Activated CD4-positive, alpha-beta T cell treated with anti-CD3 and anti-CD28 coated beads, Interleukin-2, amount 50 U/mL, for 16 hours (primary cell): ENCODE results near the gene PLGLB1.
"Not testable (repeated sequence)": the region's sequence is repeated elsewhere in the genome, so short reads cannot be mapped to it uniquely, and the experiment has no call there.

Experiments
- DNase-seq: peaks from one replicate; pipeline ENCODE4 v3.0.0-alpha.2; 2020

The PLGLB1 gene

DNA sequence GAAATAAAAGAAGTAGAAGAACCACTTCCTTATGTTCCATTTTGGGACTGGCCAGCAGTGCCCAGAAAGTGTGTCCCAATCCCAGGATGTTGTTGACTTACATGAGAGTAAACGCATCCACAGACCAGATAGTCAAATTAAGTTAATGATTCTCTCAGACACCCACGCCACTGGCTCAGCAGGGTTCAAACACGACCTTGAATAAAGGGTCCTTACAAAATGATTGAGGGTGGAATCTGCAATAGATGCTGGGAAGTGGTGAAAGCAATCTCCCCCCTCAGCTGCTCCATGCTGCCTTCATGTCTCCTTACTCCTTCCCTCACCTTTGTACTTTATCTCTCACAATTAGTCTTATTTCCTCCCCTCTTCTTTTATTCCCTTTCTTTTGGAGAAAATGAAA is at the start of gene PLGLB1:
Gene PLGLB1 (minus strand): TSS at position 101 of the 400 bp plus-strand sequence. CDS start 61 bp downstream, at position 40.
- not testable (repeated sequence) for DNase-seq

DNA sequence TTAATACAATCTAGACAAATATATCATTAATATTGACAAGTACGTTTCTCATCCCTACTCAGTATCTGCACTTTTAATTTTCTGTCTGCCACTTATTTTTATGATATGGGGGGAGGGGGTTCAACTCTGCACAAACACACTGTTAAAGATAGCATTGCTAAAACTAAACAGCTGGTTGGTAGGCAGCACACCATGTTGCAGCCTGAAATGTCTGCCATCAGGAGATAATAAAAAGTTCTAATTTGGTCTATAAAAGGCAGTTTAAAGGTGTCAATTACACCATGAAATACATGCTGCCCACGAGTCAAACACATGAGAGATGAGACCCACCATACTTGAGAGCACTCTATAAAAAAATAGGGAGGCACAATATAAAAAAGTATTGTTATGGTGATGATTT is 42.7 kb upstream of the PLGLB1 start:
- DNase-seq = not testable (repeated sequence)

DNA sequence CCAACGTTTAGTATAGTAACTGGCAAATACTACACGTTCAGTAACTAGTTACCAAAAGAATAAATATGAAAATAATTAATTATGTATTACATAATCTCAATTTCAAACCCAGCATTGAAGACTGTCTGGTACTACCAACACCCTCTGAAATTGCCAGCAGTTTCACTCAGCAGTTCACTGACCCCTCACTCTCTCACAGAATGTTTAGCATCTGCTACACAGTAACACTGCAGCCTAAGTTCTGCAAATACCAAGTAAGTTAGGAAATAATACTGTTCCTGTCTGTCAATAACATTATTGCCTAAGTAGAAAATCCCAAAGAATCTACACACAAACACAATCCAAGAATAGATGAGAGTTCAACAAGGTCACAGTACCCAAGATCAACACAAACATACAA is 41.8 kb upstream of the PLGLB1 start:
- not testable (repeated sequence) for DNase-seq

DNA sequence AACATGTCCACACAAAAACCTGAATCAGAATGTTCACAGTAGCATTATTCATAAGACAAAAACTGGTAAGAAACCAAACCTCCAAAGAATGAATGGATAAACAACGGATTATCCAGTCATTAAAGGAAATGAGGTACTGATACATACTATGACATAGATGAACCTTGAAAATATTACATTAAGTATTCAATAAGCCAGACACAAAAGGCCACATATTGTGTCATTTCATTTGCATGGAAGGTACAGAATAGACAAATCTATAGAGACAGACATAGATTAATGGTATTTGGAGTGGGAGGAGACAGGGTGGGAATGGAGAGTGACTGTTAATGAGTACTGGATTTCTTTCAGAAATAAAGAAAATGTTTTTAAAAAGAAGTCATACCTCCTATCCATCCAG is 39.9 kb upstream of the PLGLB1 start:
- not testable (repeated sequence) for DNase-seq

DNA sequence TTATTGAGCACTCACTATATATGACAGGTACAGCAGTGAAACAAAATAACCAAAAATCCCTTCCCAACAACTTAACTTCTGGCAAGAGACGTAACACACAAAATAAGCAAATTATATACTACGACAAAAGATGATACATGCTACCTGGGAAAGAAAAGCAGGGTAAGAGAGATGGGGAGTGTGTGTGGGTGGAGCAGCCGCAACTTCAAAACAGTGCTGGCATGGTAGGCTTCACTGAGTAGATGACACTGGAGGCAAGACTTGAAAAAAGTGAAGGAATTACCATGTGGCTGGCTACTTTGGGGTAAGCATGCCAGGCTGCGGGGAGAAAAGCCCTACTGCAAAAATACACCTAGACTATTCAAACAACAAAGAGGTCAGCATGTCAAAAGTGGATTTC is 36.0 kb upstream of the PLGLB1 start:
- not testable (repeated sequence) for DNase-seq

DNA sequence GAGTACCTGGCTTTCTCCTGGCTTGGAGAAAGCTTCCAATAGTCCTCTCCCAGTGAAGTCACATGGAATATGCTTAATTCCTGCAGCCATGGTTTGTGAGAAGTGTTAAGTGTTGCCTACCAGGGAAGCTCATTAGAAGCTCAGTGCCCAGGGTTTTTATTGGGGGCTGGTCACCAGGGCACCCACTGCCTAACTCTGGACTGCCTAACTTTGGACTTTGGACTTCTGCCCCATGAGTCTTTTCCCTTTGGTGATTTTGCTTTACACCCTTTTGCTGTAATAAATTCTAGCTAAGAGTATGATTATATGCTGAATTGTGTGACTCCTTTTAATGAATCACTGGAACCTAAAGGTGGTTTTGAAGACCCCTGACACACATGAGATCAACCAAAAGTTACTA is 35.2 kb upstream of the PLGLB1 start:
- DNase-seq = not testable (repeated sequence)

DNA sequence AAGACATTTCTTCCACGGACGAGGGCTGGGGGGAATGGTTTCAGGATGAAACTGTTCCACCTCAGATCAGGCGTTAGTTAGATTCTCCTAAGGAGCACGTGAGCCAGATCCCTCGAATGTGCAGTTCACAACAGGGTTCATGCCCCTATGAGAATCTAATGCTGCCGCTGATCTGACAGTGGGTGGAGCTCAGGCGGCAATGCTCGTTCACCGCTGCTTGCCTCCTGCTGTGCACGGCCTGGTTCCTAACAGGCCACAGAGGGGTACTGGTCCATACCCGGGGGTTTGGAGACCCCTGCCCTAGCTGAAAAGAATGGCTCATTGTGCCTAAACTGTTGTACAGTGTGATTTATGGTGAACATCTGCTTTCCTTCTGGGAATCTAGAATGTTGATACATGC is 34.8 kb upstream of the PLGLB1 start:
- not testable (repeated sequence) for DNase-seq

DNA sequence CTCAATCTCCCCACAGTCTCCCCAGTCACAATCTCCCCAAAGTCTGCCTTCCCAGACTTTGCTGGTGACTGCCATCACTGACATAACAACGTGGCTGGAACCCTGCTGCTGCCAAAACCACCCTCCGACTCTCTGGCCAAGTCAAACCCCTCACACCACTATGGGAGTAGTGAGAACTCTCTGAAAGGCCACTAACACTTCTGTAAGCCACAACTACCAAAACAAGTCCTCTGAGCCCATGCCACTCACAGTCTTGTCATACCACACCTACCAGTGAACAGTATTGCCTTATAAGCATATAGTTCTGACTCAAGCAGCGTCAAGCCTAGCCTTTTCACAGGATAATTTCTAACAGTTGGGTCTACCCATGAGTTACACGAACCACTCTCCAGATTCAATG is 32.7 kb upstream of the PLGLB1 start:
- not testable (repeated sequence) for DNase-seq

DNA sequence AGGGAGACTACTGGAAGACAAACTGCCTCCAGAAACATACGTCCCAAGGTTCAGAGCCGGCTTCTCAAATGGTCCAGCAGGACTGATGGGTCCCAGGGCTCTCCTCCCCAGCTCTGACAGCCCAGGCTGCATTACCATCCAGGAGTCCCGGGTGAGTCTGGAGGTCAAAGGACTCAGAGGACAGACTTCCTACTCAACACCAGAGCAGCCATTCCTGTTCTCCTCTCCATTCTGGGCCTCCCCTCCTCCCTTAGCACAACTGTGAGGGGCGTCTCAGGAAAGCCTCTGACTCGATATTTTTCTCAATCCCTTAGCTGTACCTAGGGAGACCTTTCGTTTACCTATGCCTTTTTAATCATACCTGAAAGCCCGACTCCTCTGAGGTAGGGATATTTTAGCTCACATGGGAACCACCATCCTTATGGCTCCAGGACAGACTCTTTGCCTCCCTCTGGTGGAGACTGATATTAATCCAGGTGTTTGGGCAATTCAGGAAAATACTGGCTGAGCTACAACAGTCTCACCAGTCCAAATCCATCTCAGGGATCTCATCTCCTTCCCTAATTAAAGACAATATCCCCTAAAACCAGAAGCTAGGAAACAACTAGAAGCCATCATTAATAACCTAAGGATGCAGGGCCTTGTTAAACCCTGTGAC is 19.8 kb upstream of the PLGLB1 start:
- DNase-seq = peak; percentile 31

DNA sequence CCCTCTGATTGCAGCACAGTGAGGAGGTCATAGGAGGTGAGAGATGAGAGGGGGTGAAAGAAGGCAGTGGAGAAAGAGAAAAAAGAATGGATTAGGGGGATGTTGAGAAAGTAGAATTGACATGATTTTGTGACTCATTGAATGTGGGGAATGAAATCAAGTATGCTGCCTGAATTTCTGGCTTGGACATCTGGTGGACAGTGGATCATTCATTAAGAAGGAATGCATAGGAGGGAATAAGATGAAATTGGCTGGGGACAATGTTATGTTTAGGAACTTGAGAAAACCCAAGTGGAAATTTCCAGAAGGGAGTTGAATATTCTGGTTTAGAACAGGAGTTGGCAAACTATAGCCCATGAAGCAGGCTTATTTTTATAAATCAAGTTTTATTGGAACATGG is 7.0 kb upstream of the PLGLB1 start:
- not testable (repeated sequence) for DNase-seq

DNA sequence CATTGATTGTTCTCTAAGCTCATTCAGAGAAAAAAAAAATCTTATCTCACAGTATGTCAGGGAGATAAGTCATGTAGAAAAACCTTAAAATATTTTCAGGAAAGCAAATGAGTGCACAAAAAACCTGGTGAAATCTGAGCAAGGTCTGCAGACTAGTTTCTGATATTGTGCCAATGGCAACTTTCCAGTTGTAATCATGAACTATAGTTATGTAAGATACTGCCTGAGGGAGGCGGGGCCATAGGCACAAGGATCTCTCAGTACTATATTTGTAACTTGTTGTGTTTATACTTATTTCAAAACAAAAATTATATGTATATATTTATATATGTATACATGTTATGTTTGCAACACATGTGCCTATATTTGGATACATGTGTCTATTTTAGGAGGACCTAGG is 5.2 kb upstream of the PLGLB1 start:
- DNase-seq = not testable (repeated sequence)

DNA sequence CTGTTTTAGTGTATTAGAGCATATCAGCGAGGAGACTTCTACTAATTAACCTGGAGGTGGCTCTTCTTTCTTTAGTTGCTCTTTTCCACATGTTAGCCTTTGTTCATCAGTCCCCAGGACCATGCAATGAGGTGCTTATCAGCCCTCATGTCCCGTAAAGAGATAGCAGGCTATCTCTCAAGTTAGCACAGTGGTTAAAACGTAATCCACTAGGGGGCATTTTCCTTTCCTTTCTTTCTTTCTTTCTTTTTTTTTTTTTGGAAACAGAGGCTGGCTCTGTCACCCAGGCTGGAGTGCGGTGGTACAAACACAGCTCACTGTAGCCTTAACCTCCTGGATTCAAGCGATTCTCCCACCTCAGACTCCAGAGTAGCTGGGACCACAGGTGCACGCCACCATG is 4.3 kb upstream of the PLGLB1 start:
- DNase-seq = not testable (repeated sequence)

DNA sequence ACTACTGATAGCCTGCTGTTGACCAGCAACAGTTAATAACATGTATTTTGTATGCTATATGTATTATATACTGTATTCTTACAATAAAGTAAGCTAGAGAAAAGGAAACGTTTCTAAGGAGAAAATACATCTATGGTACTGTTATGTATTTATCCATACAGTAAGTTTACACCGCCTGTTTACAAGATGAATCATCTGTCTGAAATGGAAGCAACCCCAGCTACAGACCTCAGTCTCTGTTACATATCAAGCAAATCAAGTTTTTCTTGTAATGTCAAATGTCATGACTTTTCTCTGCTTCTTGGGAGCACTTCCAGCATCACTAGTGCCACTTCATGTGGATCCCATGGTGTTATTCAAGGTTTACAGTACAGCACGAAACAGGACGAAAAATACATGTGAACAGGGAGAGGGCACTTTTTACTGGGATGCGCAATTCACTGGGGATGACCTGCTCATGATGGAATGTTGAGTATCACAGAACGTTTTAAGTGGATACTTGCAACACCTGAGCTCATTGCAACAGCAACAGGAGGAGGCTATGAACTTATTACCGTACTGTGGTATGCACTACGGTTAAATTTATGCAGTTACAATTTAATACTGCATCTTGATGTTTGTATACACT is 2.5 kb upstream of the PLGLB1 start:
- DNase-seq = not testable (repeated sequence)

DNA sequence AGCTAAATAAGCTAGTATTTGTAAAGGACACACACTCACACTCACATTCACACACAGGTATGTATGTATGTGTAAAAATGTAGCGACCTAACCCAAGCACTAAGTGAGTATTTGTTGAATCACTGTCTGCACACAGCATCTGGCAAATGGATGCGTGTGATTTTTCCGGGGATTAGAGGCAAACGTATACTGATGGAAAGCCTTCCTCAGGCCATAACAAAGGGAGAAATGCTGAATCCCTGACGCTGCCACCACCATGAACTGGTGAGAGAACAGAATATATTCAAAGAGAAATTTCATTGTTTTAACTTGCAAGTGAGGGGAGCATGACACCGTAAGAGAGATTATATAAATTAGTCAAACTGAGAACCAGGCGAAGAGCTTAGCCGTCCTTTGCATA is 601 bp downstream of the PLGLB1 start:
- DNase-seq = not testable (repeated sequence)

DNA sequence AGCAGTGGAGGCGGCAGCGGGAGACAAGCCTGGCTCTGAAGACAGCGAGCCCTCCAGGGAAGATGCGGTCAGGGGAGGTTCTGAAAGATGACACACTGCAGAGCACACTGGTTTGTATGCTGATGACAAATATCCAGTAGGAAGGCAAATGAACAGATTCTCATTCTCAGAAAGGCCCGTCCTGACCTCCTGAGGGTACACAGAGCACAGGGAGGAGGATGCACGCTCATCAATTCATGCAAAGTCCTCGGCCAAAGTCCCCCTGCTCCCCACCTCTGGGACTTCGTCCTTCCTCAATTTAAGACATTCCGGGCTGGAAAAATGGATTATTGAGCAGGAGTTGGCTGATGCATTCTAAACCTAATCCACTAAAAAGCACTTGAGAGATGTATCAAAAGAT is 2.6 kb downstream of the PLGLB1 start:
- DNase-seq = not testable (repeated sequence)

DNA sequence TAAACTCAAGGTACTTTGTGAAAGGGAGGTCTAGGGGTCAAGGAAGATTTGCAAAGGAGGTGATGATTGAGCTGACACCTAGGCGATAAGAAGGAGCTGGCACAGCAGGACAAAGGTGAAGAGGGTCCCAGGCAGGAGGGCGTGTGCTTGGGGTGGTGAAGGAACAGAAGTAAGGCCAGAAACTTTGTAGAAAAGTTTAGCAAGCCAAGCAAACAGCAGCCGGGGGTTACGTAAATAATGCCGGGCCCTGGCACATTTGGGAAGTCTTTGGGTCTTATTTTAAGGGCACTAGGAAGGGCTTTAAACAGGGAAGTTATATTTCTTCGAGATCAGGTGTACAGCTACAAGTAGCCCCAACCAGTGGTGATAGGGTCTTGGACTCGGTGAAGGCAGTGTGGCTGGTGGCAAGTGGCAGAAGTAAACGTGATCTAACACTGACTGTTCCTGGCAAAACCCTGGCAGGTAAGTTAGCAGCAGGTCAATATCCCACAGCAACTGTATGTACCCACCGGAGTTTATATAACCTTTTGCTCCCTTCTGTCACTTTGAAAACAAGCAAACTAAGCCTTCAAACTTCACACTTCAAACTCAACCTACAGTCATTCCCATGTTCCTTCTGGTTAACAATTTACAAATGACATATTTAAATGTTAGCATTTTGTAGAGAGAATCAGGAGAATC is 7.0 kb downstream of the PLGLB1 start:
- DNase-seq = not testable (repeated sequence)

DNA sequence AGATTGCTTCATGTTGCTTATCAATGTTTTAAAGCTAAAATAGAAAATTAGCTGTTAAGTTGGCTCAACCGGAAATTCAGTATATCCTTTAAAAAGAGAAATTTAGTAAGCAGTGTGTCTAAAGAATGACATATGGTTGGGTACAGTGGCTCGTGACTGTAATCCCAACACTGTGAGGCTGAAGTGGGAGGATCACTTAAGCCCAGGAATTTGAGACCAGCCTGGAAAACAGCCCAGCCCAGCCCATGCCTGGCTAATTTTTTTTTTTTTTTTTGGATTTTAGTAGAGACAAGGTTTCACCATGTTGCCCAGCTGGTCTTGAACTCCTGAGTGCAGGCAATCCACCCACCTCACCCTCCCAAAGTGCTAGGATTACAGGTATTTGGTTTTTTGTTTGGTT is 17.2 kb downstream of the PLGLB1 start:
- not testable (repeated sequence) for DNase-seq
